PC-3 (cell line): Measurements from ENCODE around the gene MTFR1L.

ENCODE experiments used
- EZH2 ChIP-seq: fragments of 300-600 bp; sonication (generic); IDR thresholded peaks from one replicate; pipeline ENCODE4 v1.6.1; 2017; ENCODE audit warnings: antibody characterized with exemption, mild to moderate bottlenecking, low read length; ENCODE audit not compliant: unreplicated experiment
- TF ChIP-seq, protein P1 (sequence below): fragments of 300-600 bp; sonication (generic); conservative IDR thresholded peaks from 2 replicates; pipeline ENCODE4 v1.5.1; 2017; ENCODE audit warnings: antibody characterized with exemption, low read depth, mild to moderate bottlenecking, low read length

DNA sequence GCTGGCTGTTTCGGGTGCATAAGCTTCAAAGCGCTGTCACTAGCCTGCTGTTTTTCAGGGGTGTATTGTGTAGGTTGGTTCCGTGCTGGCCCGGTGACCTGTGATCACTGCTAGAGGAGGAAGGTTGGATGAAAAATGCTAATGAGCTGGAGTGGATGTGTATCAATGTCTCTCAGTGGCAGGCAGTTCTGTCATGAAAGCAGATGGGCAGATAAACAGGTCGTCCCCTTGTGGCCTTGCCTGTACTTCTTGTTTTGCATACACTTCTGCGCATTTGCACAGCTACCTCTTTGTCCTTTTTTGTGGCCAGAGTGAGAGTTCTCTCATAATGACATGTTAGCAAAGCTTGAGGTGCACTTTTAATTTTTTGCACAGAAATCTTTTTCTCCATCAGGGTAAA lies 16.8 kb upstream of the MTFR1L start:
- TF ChIP-seq, protein P1, sequence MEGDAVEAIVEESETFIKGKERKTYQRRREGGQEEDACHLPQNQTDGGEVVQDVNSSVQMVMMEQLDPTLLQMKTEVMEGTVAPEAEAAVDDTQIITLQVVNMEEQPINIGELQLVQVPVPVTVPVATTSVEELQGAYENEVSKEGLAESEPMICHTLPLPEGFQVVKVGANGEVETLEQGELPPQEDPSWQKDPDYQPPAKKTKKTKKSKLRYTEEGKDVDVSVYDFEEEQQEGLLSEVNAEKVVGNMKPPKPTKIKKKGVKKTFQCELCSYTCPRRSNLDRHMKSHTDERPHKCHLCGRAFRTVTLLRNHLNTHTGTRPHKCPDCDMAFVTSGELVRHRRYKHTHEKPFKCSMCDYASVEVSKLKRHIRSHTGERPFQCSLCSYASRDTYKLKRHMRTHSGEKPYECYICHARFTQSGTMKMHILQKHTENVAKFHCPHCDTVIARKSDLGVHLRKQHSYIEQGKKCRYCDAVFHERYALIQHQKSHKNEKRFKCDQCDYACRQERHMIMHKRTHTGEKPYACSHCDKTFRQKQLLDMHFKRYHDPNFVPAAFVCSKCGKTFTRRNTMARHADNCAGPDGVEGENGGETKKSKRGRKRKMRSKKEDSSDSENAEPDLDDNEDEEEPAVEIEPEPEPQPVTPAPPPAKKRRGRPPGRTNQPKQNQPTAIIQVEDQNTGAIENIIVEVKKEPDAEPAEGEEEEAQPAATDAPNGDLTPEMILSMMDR, result no peak
- TF ChIP-seq EZH2, result no peak
